Activated T-cell treated with anti-CD3 and anti-CD28 coated beads for 24 hours (primary cell): ENCODE measurements around the gene FXYD2.
A peak's percentile ranks its signal among the peaks of the same experiment; 100 is the strongest.

Experiments used
- DNase-seq: peaks from one replicate; pipeline ENCODE4 v3.0.0-alpha.2; 2020; ENCODE audit warnings: low read depth

FXYD2 gene

DNA sequence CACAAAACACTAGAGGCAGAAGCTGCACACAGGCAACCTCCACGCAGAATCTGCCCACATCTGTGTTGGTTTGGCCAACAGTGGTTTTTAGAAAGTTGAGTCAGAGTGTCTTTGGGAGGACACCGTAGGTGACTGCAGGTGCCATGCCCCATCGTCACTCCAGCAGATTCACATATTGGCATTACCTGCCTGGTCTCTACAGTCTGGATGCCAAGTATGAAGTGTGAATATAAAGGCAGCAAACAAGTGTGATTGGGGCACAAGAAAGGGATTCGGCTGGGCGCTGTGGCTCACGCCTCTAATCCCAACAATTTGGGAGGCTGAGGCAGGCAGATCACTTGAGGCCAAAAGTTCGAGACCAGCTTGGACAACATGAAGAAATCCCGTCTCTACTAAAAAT, 11.0 kb upstream of the FXYD2 start:
- no peak for DNase-seq

DNA sequence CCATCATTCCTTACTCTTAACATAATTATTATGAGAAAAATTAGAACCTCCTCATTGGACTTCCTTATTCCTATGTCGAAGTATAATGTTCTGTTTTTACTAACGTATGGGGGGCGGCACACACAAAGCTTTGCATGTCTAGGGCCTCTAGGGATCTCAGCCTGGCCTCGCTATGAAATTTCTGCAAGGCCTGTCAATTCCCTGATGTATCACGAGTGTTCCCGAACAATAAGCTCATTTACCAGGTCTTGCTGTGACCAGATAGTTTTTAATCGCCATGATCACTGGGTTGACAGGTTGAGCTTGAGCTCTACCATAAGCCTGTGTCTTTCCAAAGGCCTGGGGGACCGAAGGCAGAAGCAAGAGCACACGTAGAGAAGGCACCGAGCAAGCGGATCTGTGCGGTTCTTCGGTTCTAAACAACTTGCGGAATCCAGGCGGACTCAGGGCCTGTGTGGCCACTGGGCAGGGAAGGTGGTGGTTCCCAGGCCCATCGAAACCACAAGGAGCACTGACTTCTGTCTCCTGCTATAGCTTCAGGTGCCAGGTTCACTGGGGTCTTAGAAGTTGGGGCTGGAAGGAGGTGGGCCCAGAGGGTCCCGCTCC, 10.4 kb upstream of the FXYD2 start:
- DNase-seq, result no peak

DNA sequence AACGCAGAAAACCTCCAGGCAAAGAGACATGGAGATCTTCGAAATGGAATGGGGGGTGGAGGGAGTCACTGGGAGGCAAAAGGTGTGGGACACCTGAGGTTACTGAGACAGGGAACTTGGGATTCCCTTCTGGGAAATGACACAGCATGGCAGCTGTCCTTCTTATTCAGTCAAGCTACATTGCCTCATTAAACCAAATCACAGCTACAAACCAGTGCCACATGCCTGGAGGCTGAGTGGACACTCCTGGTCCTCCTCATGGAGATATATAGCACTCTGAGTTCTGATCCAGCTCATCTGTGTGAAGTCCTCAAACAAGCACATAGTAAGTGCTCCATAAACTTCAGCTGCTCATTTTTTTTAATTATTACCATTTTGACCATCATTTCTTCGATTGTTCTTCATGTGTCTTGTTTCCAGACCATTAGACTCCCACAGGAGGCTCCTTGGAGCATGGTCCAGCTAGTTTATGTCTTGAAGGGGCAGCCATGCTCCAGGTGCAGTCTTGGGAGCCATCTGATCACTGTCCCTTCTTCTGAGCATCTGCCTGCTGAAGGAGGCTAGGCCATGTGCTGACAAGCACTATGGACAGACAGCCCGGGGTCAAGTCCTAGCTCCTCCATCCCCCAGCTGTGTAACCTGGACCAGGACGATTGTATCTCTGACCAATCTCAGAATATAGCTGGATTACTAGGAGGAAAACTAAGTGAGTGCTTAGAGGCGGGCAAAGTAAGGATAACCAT, 9.7 kb upstream of the FXYD2 start:
- DNase-seq, result no peak

DNA sequence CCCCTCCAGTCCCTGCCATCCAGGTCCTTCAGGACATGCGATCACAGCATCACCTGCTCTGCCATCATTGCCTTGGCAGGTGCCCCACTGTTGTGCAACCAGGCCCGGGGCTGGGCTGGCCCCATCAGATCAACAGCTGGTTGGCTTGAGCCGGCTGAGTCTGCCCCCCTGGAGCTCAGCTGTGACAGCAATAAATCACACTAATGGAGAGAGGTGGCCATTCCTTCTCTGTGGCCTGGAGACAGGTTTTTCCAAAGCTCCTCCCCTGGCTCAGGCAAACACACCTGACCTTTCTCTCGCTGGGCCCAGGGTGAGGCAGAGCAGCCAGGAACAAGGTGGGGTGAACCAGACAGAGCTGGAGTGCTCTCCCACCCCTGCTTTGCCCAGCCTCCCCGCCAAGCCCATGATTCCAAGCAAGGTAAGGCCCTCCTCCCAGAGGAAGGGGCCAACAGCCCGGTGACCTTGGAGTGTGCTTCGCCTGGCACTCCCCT, 8.9 kb upstream of the FXYD2 start:
- DNase-seq, result no peak

DNA sequence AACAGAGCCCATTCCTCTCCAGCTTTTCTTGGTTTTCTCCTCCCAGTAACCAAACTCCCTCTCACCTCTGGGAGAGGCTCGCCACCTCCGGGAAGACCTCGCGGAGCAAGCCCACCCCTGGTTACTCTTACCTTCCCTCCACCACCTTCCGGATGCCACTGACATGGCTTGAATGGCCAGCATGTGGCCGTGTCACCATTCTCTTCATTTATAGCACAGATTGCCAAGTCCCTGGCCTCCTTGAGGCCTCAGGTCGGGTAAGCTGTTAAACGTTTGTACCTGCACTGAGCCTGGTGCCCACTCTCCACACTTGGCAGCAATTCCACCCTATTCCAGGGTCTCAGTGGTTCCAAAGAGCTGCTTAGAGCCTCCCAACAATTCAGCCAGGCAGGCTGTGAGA, 8.0 kb upstream of the FXYD2 start:
- no peak for DNase-seq

DNA sequence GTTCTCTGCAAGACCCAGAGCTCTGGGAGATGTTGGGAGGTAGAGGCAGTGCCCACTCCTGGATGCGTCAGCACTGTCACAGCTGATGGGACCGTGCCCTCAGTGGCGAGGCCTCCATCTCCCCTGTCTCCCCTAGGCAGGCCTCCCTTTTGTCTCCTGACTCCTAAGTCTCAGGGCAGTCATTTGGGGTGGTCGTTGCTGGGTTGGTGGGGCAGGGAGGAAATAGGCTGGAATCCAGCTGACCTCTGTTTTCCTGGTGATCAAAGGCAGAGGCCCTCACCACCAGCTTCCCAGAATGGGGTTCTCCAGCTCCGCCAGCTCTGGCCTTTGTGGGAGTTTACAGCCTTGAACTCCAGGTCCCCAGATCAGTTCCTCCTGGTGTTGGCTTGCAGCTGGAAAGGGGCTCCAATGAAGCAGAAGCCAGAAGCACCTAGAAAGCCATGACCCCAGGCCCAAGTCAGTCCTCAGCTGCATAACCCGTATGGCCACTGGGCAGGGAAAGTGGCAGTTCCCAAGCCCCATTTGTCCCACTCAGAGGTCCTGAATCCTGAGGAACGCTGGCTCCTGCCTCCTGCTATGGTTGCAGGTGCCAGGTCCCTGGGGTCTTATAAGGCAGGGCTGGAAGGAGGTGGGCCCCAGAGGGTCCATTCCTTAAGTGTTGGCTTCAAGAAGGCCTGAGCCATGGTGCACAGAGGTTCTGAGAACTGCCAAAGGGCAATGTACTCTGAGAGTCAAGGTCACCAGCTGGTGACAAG, 7.3 kb upstream of the FXYD2 start:
- no peak for DNase-seq

DNA sequence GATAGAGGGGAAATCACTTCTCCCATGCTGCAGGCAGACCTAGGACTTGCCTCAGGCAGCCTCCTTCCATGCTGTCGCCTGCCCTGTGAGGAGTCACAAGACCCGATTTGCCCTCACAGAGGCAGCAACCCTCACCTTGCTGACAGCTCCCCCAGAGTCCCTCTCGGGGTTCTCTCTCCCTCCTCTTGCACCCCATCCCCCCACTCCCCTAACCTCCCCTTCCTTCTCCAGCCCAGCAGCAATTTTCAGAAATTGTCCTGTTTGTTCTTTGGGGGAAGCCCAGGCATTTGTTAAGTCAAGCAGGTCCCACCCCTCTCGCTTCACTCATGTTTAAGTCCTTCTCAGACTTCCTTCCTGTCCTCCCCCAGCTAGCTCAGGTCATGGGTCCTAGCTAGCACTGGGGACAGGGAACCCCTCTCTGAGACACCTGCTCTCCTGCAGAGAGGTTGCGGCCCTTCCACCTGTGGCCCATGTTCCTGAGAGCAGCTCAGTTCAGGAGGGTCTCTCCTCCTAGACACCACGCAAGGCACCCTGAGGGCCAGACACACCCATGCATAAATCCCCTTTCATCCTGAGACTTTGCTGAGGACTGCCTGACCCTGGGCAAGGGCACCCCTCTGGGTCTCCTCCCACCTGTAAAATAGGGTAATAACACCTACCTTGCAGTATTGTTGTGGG, 6.3 kb upstream of the FXYD2 start:
- no peak for DNase-seq

DNA sequence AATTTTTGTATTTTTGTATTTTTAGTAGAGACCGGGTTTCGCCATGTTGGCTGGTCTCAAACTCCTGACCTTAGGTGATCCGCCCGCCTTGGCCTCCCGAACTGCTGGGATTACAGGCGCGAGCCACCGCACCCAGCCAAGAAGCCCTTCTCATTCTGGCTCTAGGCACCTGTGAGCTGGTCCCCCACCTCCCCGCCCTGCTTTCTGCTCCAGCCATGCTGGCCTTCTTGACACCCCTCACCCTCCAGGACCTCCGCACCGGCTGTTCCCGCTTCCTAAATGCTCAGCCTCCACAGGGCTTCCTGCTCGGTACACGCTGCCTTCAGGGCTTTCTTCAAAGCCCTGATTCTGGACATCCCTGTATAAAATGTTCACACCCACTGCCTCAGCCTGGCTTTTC, 5.5 kb upstream of the FXYD2 start:
- DNase-seq, result no peak

DNA sequence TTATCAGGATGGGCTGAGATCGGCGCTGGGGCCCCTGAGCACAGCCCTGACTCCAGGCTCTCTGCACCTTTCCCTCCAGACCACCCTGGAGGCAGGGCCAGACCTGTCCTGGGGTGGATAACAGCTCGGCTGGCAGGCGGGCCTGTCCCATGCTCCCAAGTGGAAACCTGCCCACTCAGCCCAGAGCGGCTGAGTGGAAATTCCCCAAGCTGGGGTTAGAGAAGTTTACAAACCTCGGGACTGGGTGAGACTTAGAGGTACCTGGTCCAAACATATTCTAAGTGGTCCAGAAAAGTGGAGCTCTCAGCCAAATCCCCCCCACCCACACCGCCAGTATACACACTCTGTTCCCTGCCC, 4.8 kb upstream of the FXYD2 start:
- no peak for DNase-seq

DNA sequence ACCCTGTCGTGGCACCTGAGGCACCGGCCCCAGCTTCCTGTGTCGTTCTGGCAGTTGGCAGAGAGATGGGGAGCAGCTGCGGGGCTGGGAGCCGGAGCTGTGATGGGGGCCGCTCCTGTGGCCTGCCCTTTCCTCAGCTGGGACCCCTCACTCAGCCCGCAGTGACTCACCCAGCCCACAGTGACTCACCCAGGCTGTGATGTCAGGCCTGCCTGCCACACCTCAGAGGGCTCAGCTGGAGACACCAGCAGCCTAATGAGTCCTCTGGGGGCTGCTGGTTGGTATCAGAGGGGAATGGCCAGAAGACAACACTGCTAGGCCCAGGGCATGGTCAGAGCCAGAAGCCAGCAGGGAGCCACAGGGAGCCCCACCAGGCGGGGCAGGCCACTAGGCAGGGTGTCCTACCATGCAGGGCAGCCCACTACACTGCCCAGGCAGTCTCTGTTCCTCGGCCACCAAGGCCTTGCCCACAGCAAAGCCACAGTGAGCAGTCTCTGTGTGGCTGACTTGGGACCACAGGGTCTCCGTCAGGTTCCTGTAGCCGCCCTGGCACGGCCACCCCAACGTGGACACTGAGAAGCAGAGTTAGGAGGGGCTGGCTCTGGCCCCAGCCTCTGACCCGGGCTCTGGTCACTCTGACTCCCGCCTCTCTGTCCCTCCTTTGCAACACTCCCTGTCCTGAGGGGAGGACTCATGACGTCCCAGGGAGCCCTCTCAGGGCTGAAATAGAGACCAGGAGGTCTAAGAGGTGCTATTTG, 4.2 kb upstream of the FXYD2 start:
- peak; percentile 83 for DNase-seq

DNA sequence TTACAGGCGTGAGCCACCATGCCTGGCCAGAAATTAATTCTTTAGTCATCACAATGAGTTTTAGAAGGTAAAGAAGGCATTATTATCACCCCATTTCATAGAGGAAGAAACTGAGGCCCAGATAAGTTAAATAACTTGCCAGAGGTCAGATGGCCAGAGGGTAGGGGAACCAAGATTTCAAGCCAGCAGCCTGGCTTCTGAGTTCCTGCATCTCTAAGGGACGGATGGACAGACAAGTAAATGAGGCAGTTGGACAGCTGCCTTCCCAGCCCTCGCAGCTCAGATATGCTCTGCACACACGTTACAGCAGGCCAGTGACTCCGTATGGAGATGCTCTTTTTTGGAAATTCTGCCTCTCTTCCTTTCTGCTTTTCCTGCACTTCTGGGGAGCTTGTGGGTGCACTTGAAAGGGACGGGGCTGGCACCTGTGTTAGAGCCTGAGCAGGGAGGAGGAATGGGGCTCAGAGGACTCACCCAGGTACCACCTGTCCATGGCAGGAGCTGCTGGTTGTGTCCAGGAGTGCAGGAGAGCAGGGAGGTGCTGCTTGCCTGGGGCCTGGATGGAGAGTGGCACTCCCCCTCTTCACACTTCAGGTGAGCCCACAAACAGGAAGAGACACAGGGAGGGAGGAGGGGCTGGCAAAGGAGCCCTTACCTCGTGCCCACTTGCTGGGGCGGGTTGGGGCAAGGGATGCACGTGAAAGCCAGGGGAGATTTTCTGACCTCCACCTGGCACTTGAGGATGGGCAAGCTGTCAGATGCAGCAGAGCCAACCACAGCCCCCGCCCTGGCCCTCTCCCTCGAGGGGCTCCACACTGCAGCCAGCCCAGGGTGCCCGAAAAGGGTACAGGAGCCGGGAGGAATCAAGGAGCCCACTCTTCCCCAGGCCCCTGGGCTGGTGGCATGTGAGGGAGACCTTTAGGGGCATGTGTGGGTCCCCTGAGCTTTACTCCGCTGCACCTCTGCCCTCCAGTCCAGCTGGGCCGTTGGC, 3.3 kb upstream of the FXYD2 start:
- no peak for DNase-seq

DNA sequence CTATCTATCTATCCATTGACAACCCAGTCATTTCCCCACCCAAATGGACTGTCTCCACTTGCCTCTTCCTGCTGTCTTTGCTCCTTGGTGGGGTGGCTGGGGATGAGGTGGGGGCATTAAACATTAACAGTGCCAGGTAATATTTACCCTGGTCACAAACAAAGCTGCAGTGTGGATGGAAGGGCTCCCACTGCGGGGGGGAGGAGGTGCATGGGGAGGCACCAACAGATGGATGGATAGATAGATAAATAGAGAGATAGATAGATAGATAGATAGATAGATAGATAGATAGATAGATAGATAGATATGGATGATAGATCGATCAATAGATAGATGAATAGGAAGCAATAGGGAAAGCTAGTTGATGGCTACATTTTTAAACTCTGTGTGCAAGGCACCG, 2.3 kb upstream of the FXYD2 start:
- DNase-seq, result no peak

DNA sequence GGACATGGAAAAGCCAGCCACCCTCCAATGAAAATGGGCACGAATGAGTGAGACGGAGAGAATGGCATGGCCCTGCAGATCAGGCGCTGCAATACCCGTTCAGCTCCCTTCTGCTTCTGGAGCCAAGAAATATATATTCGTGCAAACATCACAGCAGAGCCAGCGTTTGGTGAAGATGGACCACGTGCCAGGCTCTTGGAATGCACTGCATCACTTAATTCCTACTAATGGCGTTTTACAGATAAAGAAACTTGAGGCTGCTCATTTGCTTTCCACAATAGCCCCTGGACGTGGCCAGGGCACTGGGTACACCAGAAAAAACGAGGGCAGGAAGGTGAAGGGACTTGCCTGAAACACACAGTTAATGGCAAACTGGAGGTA, 1.6 kb upstream of the FXYD2 start:
- DNase-seq, result no peak

DNA sequence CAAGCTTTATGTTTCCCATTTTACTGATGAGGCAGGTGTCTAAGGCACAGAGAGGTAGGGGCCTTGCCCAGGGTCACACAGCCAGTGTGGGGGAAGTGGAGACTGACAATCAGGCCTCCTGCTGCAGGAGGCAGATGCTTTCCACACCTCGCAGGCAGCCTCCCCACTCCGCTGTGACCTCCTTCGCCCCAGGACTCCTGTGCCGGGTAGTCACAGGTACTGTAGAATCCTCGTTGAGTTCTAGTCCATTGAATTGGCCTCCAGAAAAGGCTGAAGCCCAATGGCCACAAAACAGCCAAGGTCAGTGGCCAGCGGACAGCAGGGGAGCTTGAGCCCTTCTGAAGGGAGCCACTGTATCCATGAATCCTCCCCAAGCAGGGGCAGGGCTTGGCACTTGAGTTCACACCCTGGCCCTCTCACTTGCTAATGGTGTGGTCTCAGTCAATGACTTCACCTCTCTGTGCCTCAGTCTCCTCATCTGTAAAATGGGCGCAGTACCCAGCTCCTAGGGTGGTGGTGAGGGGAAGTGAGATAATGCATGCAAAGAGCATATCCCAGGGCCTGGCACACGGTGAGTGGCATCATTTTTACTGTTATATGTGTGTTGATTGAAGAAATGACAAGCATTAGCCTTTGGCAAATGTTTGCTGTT, 1.1 kb upstream of the FXYD2 start:
- no peak for DNase-seq

DNA sequence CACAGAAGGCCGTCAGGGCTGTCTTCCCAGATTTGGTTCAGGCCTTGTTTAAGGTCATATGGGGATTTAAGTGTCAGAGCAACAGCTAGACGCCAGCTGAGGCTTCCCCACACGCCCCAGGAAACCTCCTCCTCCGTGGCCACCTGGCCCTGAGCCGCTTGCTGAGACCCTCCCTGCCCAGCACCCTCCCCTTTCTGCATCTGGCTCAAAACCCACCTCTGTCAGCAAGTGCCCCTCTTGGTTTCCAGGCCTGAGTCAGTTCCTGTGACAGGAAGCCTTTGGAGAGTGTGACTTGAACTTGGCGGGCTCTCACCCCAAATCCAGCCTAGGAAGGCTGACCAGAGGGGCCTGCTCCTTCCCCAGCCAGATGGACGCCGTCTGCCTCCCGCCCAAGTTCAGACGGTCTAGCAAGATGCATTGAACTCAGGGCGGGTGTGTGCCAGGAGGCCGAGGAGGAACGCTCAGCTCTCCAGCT, 561 bp downstream of the FXYD2 start:
- DNase-seq, result no peak

DNA sequence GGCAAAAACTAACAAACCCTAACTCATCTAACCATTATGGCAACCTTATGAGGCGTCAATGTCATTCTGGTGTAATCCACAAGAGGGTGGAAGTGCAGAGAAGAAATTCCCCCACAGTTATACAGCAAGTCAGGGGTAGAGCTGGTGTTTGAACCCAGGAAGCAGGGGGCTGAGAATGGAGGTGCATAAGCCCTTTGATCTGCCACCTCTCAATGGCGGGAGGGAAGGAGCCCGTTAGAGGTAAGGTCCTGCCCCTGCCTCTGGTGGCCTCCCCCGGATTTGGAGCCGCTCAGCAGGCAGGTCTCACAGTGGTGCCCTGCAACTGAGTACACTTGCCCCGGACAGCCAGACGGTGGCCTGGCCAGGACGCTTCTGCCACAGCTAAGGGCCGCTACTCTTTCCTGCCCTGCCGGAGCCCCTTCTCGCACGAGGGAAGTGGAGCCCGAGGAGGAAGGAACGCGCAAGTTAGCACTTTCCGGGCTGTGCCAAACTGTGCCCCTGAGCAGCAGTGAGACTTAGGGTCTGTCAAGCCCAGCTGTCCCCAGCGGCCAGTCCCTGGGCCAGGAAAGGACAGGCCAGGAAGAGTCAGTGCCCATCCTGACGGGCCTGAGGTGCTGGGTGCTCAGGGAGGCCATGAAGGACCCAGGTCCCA, 1.1 kb downstream of the FXYD2 start:
- DNase-seq, result no peak

DNA sequence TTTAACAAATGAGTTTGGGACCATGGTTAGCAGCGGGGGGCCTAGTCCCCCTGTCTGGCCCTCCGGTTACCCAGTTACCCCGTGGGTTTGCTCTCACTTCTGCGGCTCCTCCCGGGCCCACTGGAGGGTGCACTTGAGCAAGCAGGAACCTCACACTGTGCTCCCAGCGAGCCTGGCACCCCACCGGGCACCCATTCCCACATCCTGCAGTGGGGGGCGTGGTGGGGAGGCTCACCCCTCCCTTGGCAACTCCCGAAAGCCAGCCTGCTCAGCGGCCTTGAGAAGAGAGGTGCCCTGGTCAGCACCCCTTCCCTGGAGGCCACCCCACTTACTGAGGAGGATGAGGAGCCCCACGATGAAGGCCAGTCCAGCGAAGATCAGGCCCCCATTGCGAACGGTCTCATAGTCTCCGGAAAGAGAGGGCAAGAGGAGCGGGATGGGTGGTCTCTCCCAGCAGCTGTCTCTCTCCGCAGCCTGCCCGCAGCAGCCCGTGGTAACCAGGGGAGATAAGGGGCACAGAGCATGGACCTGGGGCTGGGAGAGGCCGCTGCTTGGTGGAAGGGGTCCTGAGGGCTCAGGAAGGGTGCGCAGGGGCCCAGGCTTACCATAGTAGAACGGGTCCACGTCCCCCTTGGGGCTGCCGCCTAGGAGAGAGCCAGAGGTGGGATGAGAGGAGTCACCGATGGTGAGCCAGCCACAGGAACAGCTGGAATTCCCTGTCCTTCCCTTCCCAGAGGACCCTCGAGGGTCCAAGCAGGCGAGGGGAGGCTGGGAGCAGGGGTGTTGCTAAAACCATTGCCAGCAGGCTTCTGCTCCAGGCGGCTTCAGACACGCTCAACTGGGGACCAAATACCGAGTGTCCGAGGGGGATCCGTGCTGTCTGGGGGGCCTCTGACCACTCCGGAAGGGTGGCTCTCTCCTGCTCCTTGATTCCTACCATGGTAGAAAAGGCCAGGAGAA, 2.2 kb downstream of the FXYD2 start:
- DNase-seq, result no peak

DNA sequence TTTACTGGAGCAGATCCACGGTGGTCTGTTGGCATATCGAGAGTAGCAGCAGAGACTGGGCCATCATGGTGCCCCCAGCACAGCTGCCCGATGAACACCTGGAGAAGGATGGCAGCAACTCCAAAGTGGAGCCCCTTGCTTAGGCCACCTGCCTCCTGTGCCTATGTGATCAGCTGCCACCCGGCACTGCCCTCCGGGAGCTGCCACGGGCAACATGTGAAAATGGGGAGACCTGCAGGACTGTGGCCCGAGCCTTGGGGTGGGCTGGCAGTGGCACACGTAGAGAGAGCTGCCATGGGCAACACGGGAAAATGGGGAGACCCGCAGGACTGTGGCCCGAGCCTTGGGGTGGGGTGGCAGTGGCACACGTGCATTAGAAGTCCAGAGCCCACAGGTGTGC, 3.1 kb downstream of the FXYD2 start:
- no peak for DNase-seq
